Trophoblast cell (in vitro differentiated cells and primary cell): Measurements from ENCODE around the gene DPP6. TPM values are rescaled to one million over a fixed set of nuclear protein-coding genes. Genes with fewer than 3 reads are reported as not detected.
"Not testable (repeated sequence)": the region's sequence is repeated elsewhere in the genome, so short reads cannot be mapped to it uniquely, and the experiment has no call there.

Source experiments
- DNase-seq, 2 donors: peaks; one replicate each; pipeline ENCODE4 v3.0.0-alpha.2; 2016
- H2AFZ ChIP-seq: 2 replicates; pipeline ENCODE4 v1.6.1; 2013; ENCODE audit warnings: low read length, moderate library complexity, mild to moderate bottlenecking; ENCODE audit not compliant: insufficient read depth, poor library complexity
- H2AK5ac ChIP-seq: 2 replicates; pipeline ENCODE4 v1.6.1; 2013; ENCODE audit warnings: mild to moderate bottlenecking, low read length
- H2BK120ac ChIP-seq: 2 replicates; pipeline ENCODE4 v1.6.1; 2013; ENCODE audit warnings: low read length, mild to moderate bottlenecking, moderate library complexity; ENCODE audit not compliant: insufficient read depth, poor library complexity
- H2BK12ac ChIP-seq: 2 replicates; pipeline ENCODE4 v1.6.1; 2013; ENCODE audit warnings: mild to moderate bottlenecking, low read length, moderate library complexity
- H2BK5ac ChIP-seq: 2 replicates; pipeline ENCODE4 v1.6.1; 2013; ENCODE audit warnings: low read length, low read depth, moderate library complexity, mild to moderate bottlenecking; ENCODE audit not compliant: poor library complexity
- H3K14ac ChIP-seq: 2 replicates; pipeline ENCODE4 v1.6.1; 2013; ENCODE audit warnings: mild to moderate bottlenecking, low read length
- H3K18ac ChIP-seq: 2 replicates; pipeline ENCODE4 v1.6.1; 2013; ENCODE audit warnings: mild to moderate bottlenecking, low read length
- H3K23ac ChIP-seq: 2 replicates; pipeline ENCODE4 v1.6.1; 2013; ENCODE audit warnings: low read length
- H3K27ac ChIP-seq: 2 replicates; pipeline ENCODE4 v1.5.1; 2013; ENCODE audit warnings: low read depth, mild to moderate bottlenecking, inconsistent platforms, low read length, moderate library complexity
- H3K27me3 ChIP-seq: 2 replicates; pipeline ENCODE4 v1.6.1; 2013; ENCODE audit warnings: inconsistent platforms, mild to moderate bottlenecking, low read length, moderate library complexity; ENCODE audit not compliant: insufficient read depth
- H3K36me3 ChIP-seq, 2 experiments: 1 replicate in 1 of 2; 2 replicates in 1 of 2; pipeline ENCODE4 v1.6.1; 2013; ENCODE audit warnings: low read length in 2 of 2, mild to moderate bottlenecking in 2 of 2, moderate library complexity in 1 of 2; ENCODE audit not compliant: insufficient read depth in 2 of 2, control insufficient read depth in 1 of 2
- H3K4ac ChIP-seq: 2 replicates; pipeline ENCODE4 v1.6.1; 2013; ENCODE audit warnings: low read depth, mild to moderate bottlenecking, low read length, moderate library complexity
- H3K4me1 ChIP-seq, 2 experiments: 1 replicate in 1 of 2; 2 replicates in 1 of 2; pipeline ENCODE4 v1.6.1; 2013; ENCODE audit warnings: low read length in 2 of 2, mild to moderate bottlenecking in 2 of 2, moderate library complexity in 1 of 2; ENCODE audit not compliant: insufficient read depth in 2 of 2, control insufficient read depth in 1 of 2
- H3K4me2 ChIP-seq: 2 replicates; pipeline ENCODE4 v1.6.1; 2013; ENCODE audit warnings: inconsistent platforms, mild to moderate bottlenecking, low read length, moderate library complexity
- H3K4me3 ChIP-seq: 2 replicates; pipeline ENCODE4 v1.5.1; 2013; ENCODE audit warnings: mild to moderate bottlenecking, low read depth, low read length, inconsistent platforms
- H3K79me1 ChIP-seq: one replicate; pipeline ENCODE4 v1.6.1; 2013; ENCODE audit warnings: low read length
- H3K79me2 ChIP-seq: 2 replicates; pipeline ENCODE4 v1.6.1; 2013; ENCODE audit warnings: low read length, mild to moderate bottlenecking; ENCODE audit not compliant: control insufficient read depth, insufficient read depth, poor library complexity
- H3K9ac ChIP-seq: 2 replicates; pipeline ENCODE4 v1.6.1; 2013; ENCODE audit warnings: mild to moderate bottlenecking, low read length
- H3K9me3 ChIP-seq: 2 replicates; pipeline ENCODE4 v1.6.1; 2013; ENCODE audit warnings: low read depth, mild to moderate bottlenecking, control low read depth, inconsistent platforms, low read length; ENCODE audit not compliant: insufficient read depth
- H4K12ac ChIP-seq: 2 replicates; pipeline ENCODE4 v1.6.1; 2013; ENCODE audit warnings: low read depth, mild to moderate bottlenecking, low read length, moderate library complexity
- H4K8ac ChIP-seq: 2 replicates; pipeline ENCODE4 v1.6.1; 2013; ENCODE audit warnings: low read depth, mild to moderate bottlenecking, low read length, moderate library complexity
- H4K91ac ChIP-seq: one replicate; pipeline ENCODE4 v1.6.1; 2013; ENCODE audit warnings: low read depth, mild to moderate bottlenecking, low read length, moderate library complexity
- WGBS: extraction: QIAGEN DNeasy Blood & Tissue Kit; methylation state at CpG from one replicate; pipeline ENCODE4 v1.1.7; 2013; ENCODE audit warnings: missing lambda C conversion rate; ENCODE audit not compliant: insufficient read length, insufficient coverage; ENCODE audit errors: extremely low coverage; 5-methylcytosine and 5-hydroxymethylcytosine counted together
- polyA plus RNA-seq: library from polyadenylated mRNA; stranded (reverse); fragments of 200-250 nt; gene quantifications from 2 replicates; pipeline ENCODE4 v1.2.3, GENCODE V29; 2013

Gene DPP6
- polyA plus RNA-seq = 1.5 TPM in 2 replicates

DNA sequence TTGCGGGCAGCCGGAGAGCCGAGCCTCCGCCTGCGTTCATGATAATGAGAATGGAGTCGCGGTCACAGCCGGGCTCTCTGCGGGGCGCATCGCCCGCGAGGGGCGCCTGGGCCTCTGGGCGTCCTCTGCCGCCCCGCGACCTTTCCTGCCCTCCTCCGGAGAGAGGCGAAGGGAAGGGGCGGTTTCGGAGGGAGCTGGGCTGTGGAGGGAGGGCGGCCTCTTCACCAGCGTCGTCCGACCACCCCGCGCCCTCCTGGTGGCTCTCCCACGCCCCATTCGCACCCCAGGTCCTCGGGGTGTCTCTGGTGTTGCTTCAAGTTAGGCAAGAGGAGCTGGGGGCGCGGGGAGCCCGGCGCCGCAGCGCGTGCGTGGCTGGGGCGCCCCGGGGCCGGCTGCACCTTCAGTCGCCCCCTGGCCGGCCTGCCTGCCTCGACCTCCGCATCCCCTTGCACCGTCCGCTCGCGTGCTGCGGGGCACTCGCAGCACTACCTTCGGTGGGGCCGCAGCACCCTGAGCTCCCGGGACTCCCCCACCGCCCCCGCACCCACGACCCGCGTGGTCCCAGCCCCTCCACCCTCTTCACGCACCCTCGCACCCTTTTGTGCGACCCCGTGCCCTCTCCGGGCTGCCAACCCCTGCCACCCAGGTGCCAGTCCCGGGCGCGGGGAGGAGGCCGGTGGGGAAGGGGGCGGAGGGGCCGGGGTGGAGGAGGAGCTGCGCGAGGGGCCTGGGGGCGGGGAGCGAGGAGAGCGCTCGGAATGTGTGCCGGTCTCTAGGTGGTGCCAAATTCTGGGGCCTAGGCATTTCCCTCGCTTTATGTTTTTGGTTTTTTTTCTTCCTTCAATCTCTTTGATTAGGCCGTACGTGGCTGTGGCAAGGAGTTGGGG lies at the start of gene DPP6:
Gene DPP6, plus strand, starts transcription at position 756 of the 887 bp plus-strand sequence.
- not testable (repeated sequence) for H4K8ac ChIP-seq, H3K18ac ChIP-seq, H2AFZ ChIP-seq, H3K4ac ChIP-seq, H3K27ac ChIP-seq, H3K27me3 ChIP-seq, DNase-seq, H4K91ac ChIP-seq, H2AK5ac ChIP-seq, H3K9me3 ChIP-seq, H3K79me1 ChIP-seq, H3K4me3 ChIP-seq, H3K14ac ChIP-seq, H3K4me1 ChIP-seq, H2BK5ac ChIP-seq, H3K9ac ChIP-seq, H3K36me3 ChIP-seq, H3K23ac ChIP-seq, H3K79me2 ChIP-seq, H2BK12ac ChIP-seq, H2BK120ac ChIP-seq
- Histone ChIP-seq H4K12ac (peak within 1 kb of the TSS; percentile 30), H3K4me2 (peak within 1 kb of the TSS; percentile 76)
- no CpG with 5 or more reads among the region's 81 CpGs for WGBS

DNA sequence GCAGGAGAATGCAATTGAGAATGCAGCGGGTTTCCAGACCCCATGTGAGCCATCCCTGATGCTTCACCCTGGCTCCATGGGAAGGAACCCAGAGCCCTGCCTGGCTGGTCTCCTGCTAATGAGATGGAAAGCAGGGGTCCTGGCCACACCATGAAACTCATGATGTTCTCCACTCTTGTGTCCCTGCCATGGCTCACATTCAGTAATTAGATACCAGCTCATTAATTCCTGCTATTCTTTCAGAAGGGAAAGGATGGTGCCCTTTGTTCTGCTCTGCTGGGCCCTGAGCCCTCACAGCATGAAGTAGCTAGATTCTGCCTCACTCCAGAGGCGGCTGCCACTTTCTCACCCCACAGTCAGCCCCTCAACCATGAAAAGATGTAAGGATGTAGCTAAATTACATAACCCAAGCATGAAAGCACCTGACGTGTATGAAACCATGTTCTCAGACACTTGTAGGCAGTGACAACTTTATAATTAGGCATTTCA lies 42.7 kb upstream of the DPP6 start:
- H3K18ac ChIP-seq, H4K8ac ChIP-seq, H2BK120ac ChIP-seq, H3K9ac ChIP-seq, H3K27me3 ChIP-seq, H3K14ac ChIP-seq, H4K12ac ChIP-seq, H3K4me1 ChIP-seq, DNase-seq, H3K23ac ChIP-seq, H3K79me1 ChIP-seq, H2BK12ac ChIP-seq, H2AK5ac ChIP-seq, H2AFZ ChIP-seq, H3K79me2 ChIP-seq, H4K91ac ChIP-seq, H2BK5ac ChIP-seq, H3K4ac ChIP-seq, H3K9me3 ChIP-seq, H3K36me3 ChIP-seq, H3K4me3 ChIP-seq, H3K4me2 ChIP-seq, H3K27ac ChIP-seq: not testable (repeated sequence)
- WGBS = no CpG with 5 or more reads among the region's 3 CpGs

DNA sequence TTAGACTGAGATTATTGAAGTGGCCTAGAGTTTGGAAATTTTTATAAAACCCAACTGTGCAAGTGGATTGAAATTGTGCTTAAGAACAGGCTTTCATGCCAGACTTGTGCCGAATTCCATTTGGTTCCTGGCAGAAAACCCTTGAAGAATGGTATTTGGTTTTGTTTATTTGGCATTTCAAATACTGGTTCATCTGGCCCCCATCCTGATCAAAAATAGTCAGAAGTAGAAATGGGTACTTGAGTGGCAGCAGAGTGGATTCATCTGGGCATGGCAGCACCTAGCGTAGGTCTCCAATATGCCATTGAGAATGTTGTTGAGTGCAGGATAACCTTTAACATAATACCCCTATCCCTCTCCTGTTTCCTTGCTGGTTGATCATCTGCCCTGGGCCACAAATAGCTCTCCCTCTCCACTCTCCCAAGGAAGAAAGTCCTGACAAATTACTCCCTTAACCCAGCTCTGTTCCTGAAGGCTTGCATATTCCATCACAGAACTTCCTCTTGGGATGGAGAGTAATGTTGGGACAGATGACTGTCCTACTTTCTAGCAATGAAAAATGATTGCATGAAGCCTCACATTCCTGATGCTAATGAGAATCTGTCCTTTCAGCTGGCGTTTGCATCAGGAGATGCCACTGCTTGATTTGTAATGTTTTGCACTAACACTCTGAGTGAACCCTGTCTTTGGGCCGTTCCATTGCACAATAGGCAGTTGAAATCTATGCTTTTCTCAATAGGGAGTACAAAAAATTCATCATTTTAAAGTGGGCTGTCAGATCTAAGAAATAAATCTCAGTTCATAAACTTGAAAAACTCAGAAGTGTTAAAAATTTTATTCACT lies 41.3 kb upstream of the DPP6 start:
- not testable (repeated sequence) for H3K9ac ChIP-seq, H3K23ac ChIP-seq, H3K4me3 ChIP-seq, H2BK120ac ChIP-seq, H4K12ac ChIP-seq, H3K4ac ChIP-seq, H2AFZ ChIP-seq, H3K4me1 ChIP-seq, DNase-seq, H3K14ac ChIP-seq, H3K79me1 ChIP-seq, H3K9me3 ChIP-seq, H3K18ac ChIP-seq, H4K91ac ChIP-seq, H2AK5ac ChIP-seq, H3K27me3 ChIP-seq, H3K27ac ChIP-seq, H2BK12ac ChIP-seq, H3K36me3 ChIP-seq, H2BK5ac ChIP-seq, H4K8ac ChIP-seq, H3K79me2 ChIP-seq, H3K4me2 ChIP-seq
- no CpG with 5 or more reads among the region's 4 CpGs for WGBS

DNA sequence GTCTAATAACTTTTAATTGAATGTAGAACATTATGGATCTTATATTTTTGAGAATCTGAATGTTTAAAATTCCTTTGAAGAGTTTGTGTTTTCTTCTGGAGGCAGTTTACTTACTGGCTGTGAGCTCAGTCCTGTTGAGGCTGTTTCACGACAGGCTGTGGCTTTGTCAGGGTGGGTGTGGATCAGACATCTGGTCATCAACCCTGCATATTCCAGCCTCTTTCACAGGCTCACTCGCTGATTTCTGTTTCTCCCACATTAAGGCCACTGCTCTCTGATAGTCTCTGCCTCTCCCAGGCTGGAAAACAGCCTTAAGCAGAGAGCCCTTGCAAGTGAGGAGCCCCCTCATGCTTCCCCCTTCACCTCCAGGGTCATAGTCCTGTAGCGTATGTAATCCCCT lies 39.4 kb upstream of the DPP6 start:
- H3K79me1 ChIP-seq, H3K18ac ChIP-seq, DNase-seq, H3K9me3 ChIP-seq, H3K27me3 ChIP-seq, H3K4ac ChIP-seq, H2AFZ ChIP-seq, H3K79me2 ChIP-seq, H4K12ac ChIP-seq, H3K9ac ChIP-seq, H2BK5ac ChIP-seq, H2BK12ac ChIP-seq, H3K4me3 ChIP-seq, H3K4me2 ChIP-seq, H4K8ac ChIP-seq, H3K14ac ChIP-seq, H3K4me1 ChIP-seq, H3K23ac ChIP-seq, H2AK5ac ChIP-seq, H2BK120ac ChIP-seq, H3K27ac ChIP-seq, H3K36me3 ChIP-seq, H4K91ac ChIP-seq: not testable (repeated sequence)
- WGBS = no CpG with 5 or more reads among the region's 3 CpGs
